GM12878 (cell line): Measurements from ENCODE around the gene VSIG10.
"Not testable (repeated sequence)": the region's sequence is repeated elsewhere in the genome, so short reads cannot be mapped to it uniquely, and the experiment has no call there.

ENCODE experiments used
- SMC3 ChIP-seq: IDR thresholded peaks from 2 replicates; pipeline ENCODE4 v1.6.1; 2011; ENCODE audit warnings: low read length, improper control_type of control experiment, borderline replicate concordance
- TF ChIP-seq, protein P1 (sequence below): IDR thresholded peaks from 2 replicates; pipeline ENCODE4 v1.6.1; 2011; ENCODE audit warnings: low read depth, low read length, improper control_type of control experiment, borderline replicate concordance

DNA sequence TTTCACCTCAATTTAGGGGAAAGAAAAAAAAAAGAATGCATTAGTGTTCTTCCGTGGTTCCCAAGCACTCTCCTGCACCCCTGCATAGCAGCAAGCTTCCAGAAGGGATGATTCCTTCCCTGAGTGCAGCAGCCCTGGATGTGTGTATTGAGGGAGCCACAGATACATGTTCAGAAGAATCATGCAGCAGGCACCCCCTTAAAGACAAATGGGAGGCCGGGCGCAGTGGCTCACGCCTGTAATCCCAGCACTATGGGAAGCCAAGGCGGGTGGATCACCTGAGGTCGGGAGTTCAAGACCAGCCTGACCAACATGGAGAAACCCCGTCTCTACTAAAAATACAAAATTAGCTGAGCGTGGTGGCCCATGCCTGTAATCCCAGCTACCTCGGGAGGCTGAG, 22.3 kb downstream of the VSIG10 start:
- TF ChIP-seq, protein P1, sequence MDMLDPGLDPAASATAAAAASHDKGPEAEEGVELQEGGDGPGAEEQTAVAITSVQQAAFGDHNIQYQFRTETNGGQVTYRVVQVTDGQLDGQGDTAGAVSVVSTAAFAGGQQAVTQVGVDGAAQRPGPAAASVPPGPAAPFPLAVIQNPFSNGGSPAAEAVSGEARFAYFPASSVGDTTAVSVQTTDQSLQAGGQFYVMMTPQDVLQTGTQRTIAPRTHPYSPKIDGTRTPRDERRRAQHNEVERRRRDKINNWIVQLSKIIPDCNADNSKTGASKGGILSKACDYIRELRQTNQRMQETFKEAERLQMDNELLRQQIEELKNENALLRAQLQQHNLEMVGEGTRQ = not testable (repeated sequence)
- TF ChIP-seq SMC3 = not testable (repeated sequence)
